ENCODE data around the gene HARS1.

GRCh38 chr5:140707812-140708211, 16.6 kb upstream of the HARS1 start:
- TF ChIP-seq CTCF (conservative IDR thresholded peaks at IDR 0.05; ENCODE audit: low read length) (no peak), EZH2phosphoT487 (IDR thresholded peaks at IDR 0.05; ENCODE audit: borderline replicate concordance, low read depth, low read length) (no peak)
